ENCODE data around the gene CCDC24. TPM values are rescaled to one million over a fixed set of nuclear protein-coding genes. Genes with fewer than 3 reads are reported as not detected.

The CCDC24 gene
- total and polyA plus RNA-seq, 9 of the 15 experiments (the other 6 are each of a cell fraction or from before 2014, with no cell fraction given) = 0.31 to 4.5 (median 1.5) TPM

GRCh38 chr1:44029911-44030604, 38.7 kb downstream of the CCDC24 start (continued):
- TF ChIP-seq ZNF449 (CRISPR knock-in tag; IDR thresholded peaks at IDR 0.05) (no peak), TEAD1 (CRISPR knock-in tag; IDR thresholded peaks at IDR 0.05) (no peak; a peak in 1 of 4 replicates), STAT5A (IDR thresholded peaks at IDR 0.05; ENCODE audit: borderline replicate concordance, low read length) (peak; percentile 21; the same call in 1 of the 2 replicates), E2F6 (IDR thresholded peaks at IDR 0.05; ENCODE audit: borderline replicate concordance in 1 of 2, extremely low read depth in 1 of 2, insufficient read depth in 1 of 2, insufficient read length in 1 of 2, low read depth in 1 of 2, low read length in 1 of 2, poor library complexity in 1 of 2, severe bottlenecking in 1 of 2) (peak in 1 of 2 experiments; percentile 81), TSHZ1 (CRISPR knock-in tag; IDR thresholded peaks at IDR 0.05) (no peak), POLR3A (IDR thresholded peaks at IDR 0.05; ENCODE audit: borderline replicate concordance, extremely low read depth, insufficient read depth, insufficient read length) (no peak), BMI1 (IDR thresholded peaks at IDR 0.05; ENCODE audit: low read length) (no peak), NR1H2 (CRISPR knock-in tag; IDR thresholded peaks at IDR 0.05) (no peak), ZNF551 (CRISPR knock-in tag; IDR thresholded peaks at IDR 0.05) (no peak), ILF3 (IDR thresholded peaks at IDR 0.05; ENCODE audit: borderline replicate concordance) (0 out of 2 replicates have a peak, but pooled peaks have one; percentile 29), GMEB1 (CRISPR knock-in tag; IDR thresholded peaks at IDR 0.05) (peak; percentile 42; the same call in 1 of the 2 replicates), ELF4 (CRISPR knock-in tag; IDR thresholded peaks at IDR 0.05) (peak; percentile 64; the same call in 1 of the 2 replicates), ETV1 (tag; conservative IDR thresholded peaks at IDR 0.05; ENCODE audit: low read depth) (0 out of 2 replicates have a peak, but pooled peaks have one; percentile 20), FOXM1 (IDR thresholded peaks at IDR 0.05; ENCODE audit: low read depth) (0 out of 2 replicates have a peak, but pooled peaks have one; percentile 43), FOXM1 (CRISPR knock-in tag; IDR thresholded peaks at IDR 0.05; ENCODE audit: low read depth) (no peak), ZC3H11A (IDR thresholded peaks at IDR 0.05; ENCODE audit: low read depth, low read length) (no peak), NBN (IDR thresholded peaks at IDR 0.05; ENCODE audit: low read depth) (0 out of 2 replicates have a peak, but pooled peaks have one; percentile 61)
